ENCODE results near the gene DAPK3. TPM values are rescaled to one million over a fixed set of nuclear protein-coding genes. Genes with fewer than 3 reads are reported as not detected.
"Not testable (repeated sequence)": the region's sequence is repeated elsewhere in the genome, so short reads cannot be mapped to it uniquely, and the experiment has no call there.

The DAPK3 gene
- total RNA-seq, 1 experiment from 2014 or later, result 148 TPM

- not testable (repeated sequence) for DNase-seq (ENCODE audit: low read depth)
Measured at GRCh38 chr19:4005436-4005835, 34.5 kb upstream of the DAPK3 start.

- DNase-seq (ENCODE audit: low read depth), result not testable (repeated sequence)
Measured at GRCh38 chr19:4000798-4001197, 29.9 kb upstream of the DAPK3 start.

- not testable (repeated sequence) for DNase-seq (ENCODE audit: low read depth)
Measured at GRCh38 chr19:3998667-3999412, 27.9 kb upstream of the DAPK3 start.

GRCh38 chr19:3995607-3996006, 24.7 kb upstream of the DAPK3 start:
- peak; percentile 16 for DNase-seq (ENCODE audit: low read depth)

- DNase-seq (ENCODE audit: low read depth), result no peak
Measured at GRCh38 chr19:3990815-3991117, 19.9 kb upstream of the DAPK3 start.

- peak; percentile 82 for DNase-seq (ENCODE audit: low read depth)
Measured at GRCh38 chr19:3987619-3988371, 16.9 kb upstream of the DAPK3 start.

- peak; percentile 88 for DNase-seq (ENCODE audit: low read depth)
Measured at GRCh38 chr19:3986260-3987041, 15.6 kb upstream of the DAPK3 start.

- no peak for DNase-seq (ENCODE audit: low read depth)
Measured at GRCh38 chr19:3985643-3986259, 14.9 kb upstream of the DAPK3 start.

- peak; percentile 78 for DNase-seq (ENCODE audit: low read depth)
Measured at GRCh38 chr19:3984908-3985642, 14.2 kb upstream of the DAPK3 start, which contains the start of gene EEF2. TSS of gene EEF2 (minus strand) at chr19:3985463. CDS start at chr19:3985380, 83 bp downstream.

GRCh38 chr19:3984584-3984907, 13.6 kb upstream of the DAPK3 start:
- no peak for DNase-seq (ENCODE audit: low read depth)

- no peak for DNase-seq (ENCODE audit: low read depth)
Measured at GRCh38 chr19:3983936-3984583, 13.2 kb upstream of the DAPK3 start.

GRCh38 chr19:3983542-3983914, 12.6 kb upstream of the DAPK3 start:
- no peak for DNase-seq (ENCODE audit: low read depth)

- peak; percentile 57 for DNase-seq (ENCODE audit: low read depth)
Measured at GRCh38 chr19:3982701-3983541, 12.0 kb upstream of the DAPK3 start.

GRCh38 chr19:3981736-3982681, 11.1 kb upstream of the DAPK3 start:
- no peak for DNase-seq (ENCODE audit: low read depth)

GRCh38 chr19:3981373-3981735, 10.5 kb upstream of the DAPK3 start:
- DNase-seq (ENCODE audit: low read depth), result no peak

- no peak for DNase-seq (ENCODE audit: low read depth)
Measured at GRCh38 chr19:3980353-3981251, 9.7 kb upstream of the DAPK3 start.

- DNase-seq (ENCODE audit: low read depth), result no peak
Measured at GRCh38 chr19:3979674-3980352, 8.9 kb upstream of the DAPK3 start.
